Measurements from ENCODE around the gene IL9R. TPM values are rescaled to one million over a fixed set of nuclear protein-coding genes. Genes with fewer than 3 reads are reported as not detected.
"Not testable (repeated sequence)": the region's sequence is repeated elsewhere in the genome, so short reads cannot be mapped to it uniquely, and the experiment has no call there.

The IL9R gene
- total and polyA plus RNA-seq, 3 experiments from 2014 or later, result 0.16 to 5.0 (median 3.9) TPM

DNA sequence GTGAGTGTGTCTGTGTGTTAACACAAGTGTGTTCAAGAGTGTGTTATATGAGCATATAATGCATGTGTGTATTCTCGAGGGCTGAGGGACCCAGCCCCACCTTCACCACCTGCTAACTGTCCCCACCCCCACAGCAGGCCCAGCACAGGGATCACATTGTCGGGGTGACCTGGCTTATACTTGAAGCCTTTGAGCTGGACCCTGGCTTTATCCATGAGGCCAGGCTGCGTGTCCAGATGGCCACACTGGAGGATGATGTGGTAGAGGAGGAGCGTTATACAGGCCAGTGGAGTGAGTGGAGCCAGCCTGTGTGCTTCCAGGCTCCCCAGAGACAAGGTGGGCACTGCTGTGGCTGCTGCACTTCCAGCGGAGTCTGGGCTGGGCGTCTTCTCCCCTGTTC is 7.6 kb downstream of the IL9R start:
- H3K4me3 Mint-ChIP-seq, result no peak overlapping the region
- ChIA-PET CTCF (no interaction called here), POLR2A (no interaction called here)
- Histone ChIP-seq H3K36me3 (ENCODE audit: insufficient read depth, low read length) (no peaks in the 10 kb centered on the region), H3K27me3 (ENCODE audit: insufficient read depth, low read length, poor library complexity, severe bottlenecking) (no peaks in the 10 kb centered on the region), H3K27ac (ENCODE audit: low read depth, low read length) (no peak overlapping the region), H3K9me3 (ENCODE audit: low read length) (no peaks in the 10 kb centered on the region), H3K4me3 (ENCODE audit: low read length) (no peak overlapping the region), H3K4me1 (ENCODE audit: insufficient read depth, low read length) (no peaks in the 10 kb centered on the region)
- no peaks in the 10 kb centered on the region for H3K27me3 Mint-ChIP-seq
- no peaks in the 10 kb centered on the region for H3K36me3 Mint-ChIP-seq
- H3K9me3 Mint-ChIP-seq, result no peaks in the 10 kb centered on the region
- peak overlapping the region in 1 of 8 donors; percentile 51 for H3K27ac Mint-ChIP-seq
- no peak for DNase-seq
- peaks cover 7 to 33% (median 23%) of the 10 kb centered on the region in 3 donors for H3K4me1 Mint-ChIP-seq

DNA sequence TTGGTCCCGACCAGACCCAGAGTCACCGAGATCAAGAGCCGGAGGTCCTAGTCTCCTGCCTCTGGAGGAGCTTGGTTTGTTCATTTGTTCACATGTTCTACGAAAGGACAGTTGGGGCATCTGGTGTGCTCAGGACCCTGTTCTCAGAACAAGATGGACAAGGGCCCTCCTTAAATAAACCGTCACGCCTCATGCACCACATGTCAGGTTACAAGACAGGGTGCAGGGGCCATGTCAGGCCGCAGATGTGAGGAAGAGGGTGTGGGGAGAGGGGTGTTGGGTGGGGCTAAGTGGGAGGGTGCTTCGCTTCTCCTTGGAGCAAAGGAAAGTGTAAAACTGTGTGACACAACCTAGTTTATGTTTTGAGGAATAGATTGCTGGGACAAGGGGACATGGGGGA is 9.0 kb downstream of the IL9R start:
- H3K9me3 Mint-ChIP-seq; H3K27me3 Mint-ChIP-seq; H3K4me3 Mint-ChIP-seq; DNase-seq; H3K27ac ChIP-seq (ENCODE audit: low read depth, low read length); H3K4me1 ChIP-seq (ENCODE audit: insufficient read depth, low read length); H3K27me3 ChIP-seq (ENCODE audit: insufficient read depth, low read length, poor library complexity, severe bottlenecking); H3K36me3 ChIP-seq (ENCODE audit: insufficient read depth, low read length); CTCF ChIA-PET; POLR2A ChIA-PET; H3K9me3 ChIP-seq (ENCODE audit: low read length); H3K36me3 Mint-ChIP-seq; H3K4me3 ChIP-seq (ENCODE audit: low read length): not testable (repeated sequence)
- H3K27ac Mint-ChIP-seq, result peak overlapping the region in 1 of 8 donors; percentile 43
- peaks cover 4 to 20% (median 13%) of the 10 kb centered on the region in 3 donors for H3K4me1 Mint-ChIP-seq

GRCh38 chrX:156008379-156008778 is 10.9 kb downstream of the IL9R start:
- H3K27me3 Mint-ChIP-seq, POLR2A ChIA-PET: not testable (repeated sequence)

DNA sequence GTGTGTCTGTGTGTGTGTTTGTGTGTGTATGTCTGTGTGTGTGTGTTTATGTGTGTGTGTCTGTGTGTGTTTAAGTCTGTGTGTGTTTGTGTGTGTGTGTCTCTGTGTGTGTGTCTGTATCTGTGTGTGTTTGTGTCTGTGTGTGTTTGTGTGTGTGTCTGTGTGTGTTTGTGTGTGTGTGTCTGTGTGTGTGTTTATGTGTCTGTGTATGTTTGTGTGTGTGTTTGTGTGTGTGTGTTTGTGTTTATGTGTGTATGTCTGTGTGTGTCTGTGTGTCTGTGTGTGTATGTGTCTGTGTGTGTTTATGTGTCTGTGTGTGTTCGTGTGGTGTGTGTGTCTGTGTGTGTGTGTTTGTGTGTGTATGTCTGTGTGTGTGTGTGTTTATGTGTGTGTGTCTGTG is 11.4 kb downstream of the IL9R start:
- H3K36me3 Mint-ChIP-seq, result no peaks in the 10 kb centered on the region
- Histone ChIP-seq H3K4me3 (ENCODE audit: low read length) (no peak overlapping the region), H3K4me1 (ENCODE audit: insufficient read depth, low read length) (no peaks in the 10 kb centered on the region), H3K36me3 (ENCODE audit: insufficient read depth, low read length) (no peaks in the 10 kb centered on the region), H3K27ac (ENCODE audit: low read depth, low read length) (no peak overlapping the region), H3K27me3 (ENCODE audit: insufficient read depth, low read length, poor library complexity, severe bottlenecking) (no peaks in the 10 kb centered on the region), H3K9me3 (ENCODE audit: low read length) (no peaks in the 10 kb centered on the region)
- no peak overlapping the region for H3K4me3 Mint-ChIP-seq
- no peak overlapping the region for H3K27ac Mint-ChIP-seq
- no peaks in the 10 kb centered on the region for H3K9me3 Mint-ChIP-seq
- ChIA-PET CTCF (no interaction called here), POLR2A (no interaction called here)
- H3K27me3 Mint-ChIP-seq, result no peaks in the 10 kb centered on the region
- H3K4me1 Mint-ChIP-seq, result peaks cover 0 to 2% (median 1%) of the 10 kb centered on the region in 3 donors
- DNase-seq, result no peak

More at GRCh38 chrX:156008379-156008778, 10.9 kb downstream of the IL9R start:
- H3K9me3 Mint-ChIP-seq; H3K4me1 ChIP-seq (ENCODE audit: insufficient read depth, low read length); H3K4me3 ChIP-seq (ENCODE audit: low read length); H3K4me1 Mint-ChIP-seq; H3K36me3 Mint-ChIP-seq; H3K36me3 ChIP-seq (ENCODE audit: insufficient read depth, low read length); CTCF ChIA-PET; H3K27ac Mint-ChIP-seq; H3K9me3 ChIP-seq (ENCODE audit: low read length); H3K27ac ChIP-seq (ENCODE audit: low read depth, low read length); H3K4me3 Mint-ChIP-seq; H3K27me3 ChIP-seq (ENCODE audit: insufficient read depth, low read length, poor library complexity, severe bottlenecking); DNase-seq: not testable (repeated sequence)

GRCh38 chrX:156009691-156010090 is 12.2 kb downstream of the IL9R start:
- H3K36me3 Mint-ChIP-seq; H3K4me3 Mint-ChIP-seq; H3K27me3 ChIP-seq (ENCODE audit: insufficient read depth, low read length, poor library complexity, severe bottlenecking); H3K36me3 ChIP-seq (ENCODE audit: insufficient read depth, low read length); H3K9me3 ChIP-seq (ENCODE audit: low read length); H3K4me1 ChIP-seq (ENCODE audit: insufficient read depth, low read length); H3K27ac ChIP-seq (ENCODE audit: low read depth, low read length); H3K9me3 Mint-ChIP-seq; H3K4me1 Mint-ChIP-seq; H3K4me3 ChIP-seq (ENCODE audit: low read length); H3K27me3 Mint-ChIP-seq; CTCF ChIA-PET; POLR2A ChIA-PET; DNase-seq; H3K27ac Mint-ChIP-seq: not testable (repeated sequence)

- H3K36me3 Mint-ChIP-seq; H3K27me3 Mint-ChIP-seq; H3K9me3 Mint-ChIP-seq; POLR2A ChIA-PET; H3K4me1 ChIP-seq (ENCODE audit: insufficient read depth, low read length); CTCF ChIA-PET; H3K27me3 ChIP-seq (ENCODE audit: insufficient read depth, low read length, poor library complexity, severe bottlenecking); H3K27ac ChIP-seq (ENCODE audit: low read depth, low read length); H3K9me3 ChIP-seq (ENCODE audit: low read length); H3K4me3 Mint-ChIP-seq; H3K36me3 ChIP-seq (ENCODE audit: insufficient read depth, low read length); H3K4me1 Mint-ChIP-seq; H3K4me3 ChIP-seq (ENCODE audit: low read length); DNase-seq; H3K27ac Mint-ChIP-seq: not testable (repeated sequence)
These were observed 15.9 kb downstream of the IL9R start for GRCh38 chrX:156013286-156013953.

DNA sequence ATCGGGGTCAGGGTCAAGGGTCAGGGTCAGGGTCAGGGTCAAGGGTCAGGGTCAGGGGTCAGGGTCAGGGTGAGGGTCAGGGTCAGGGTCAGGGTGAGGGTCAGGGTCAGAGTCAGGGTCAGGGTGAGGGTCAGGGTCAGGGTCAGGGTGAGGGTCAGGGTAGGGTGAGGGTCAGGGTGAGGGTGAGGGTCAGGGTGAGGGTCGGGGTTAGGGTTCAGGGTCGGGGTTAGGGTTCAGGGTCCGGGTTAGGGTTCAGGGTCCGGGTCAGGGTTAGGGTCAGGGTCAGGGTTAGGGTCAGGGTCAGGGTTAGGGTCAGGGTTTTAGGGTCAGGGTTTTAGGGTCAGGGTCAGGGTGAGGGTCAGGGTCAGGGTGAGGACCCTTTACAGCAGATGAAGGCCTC is 22.4 kb downstream of the IL9R start:
- H3K4me1 ChIP-seq (ENCODE audit: insufficient read depth, low read length); DNase-seq; H3K4me3 Mint-ChIP-seq; H3K9me3 ChIP-seq (ENCODE audit: low read length); H3K27ac ChIP-seq (ENCODE audit: low read depth, low read length); H3K9me3 Mint-ChIP-seq; H3K27ac Mint-ChIP-seq; H3K4me3 ChIP-seq (ENCODE audit: low read length); H3K36me3 ChIP-seq (ENCODE audit: insufficient read depth, low read length); CTCF ChIA-PET; H3K27me3 Mint-ChIP-seq; H3K36me3 Mint-ChIP-seq; POLR2A ChIA-PET; H3K27me3 ChIP-seq (ENCODE audit: insufficient read depth, low read length, poor library complexity, severe bottlenecking); H3K4me1 Mint-ChIP-seq: not testable (repeated sequence)

DNA sequence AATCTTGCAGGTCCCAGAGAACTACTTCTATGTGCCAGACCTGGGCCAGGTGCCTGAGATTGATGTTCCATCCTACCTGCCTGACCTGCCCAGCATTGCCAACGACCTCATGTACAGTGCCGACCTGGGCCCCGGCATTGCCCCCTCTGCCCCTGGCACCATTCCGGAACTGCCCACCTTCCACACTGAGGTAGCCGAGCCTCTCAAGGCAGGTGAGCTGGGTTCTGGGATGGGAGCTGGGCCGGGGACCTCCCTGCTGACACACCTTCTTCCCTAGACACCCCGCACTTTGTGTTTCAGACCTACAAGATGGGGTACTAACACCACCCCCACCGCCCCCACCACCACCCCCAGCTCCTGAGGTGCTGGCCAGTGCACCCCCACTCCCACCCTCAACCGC is 25.5 kb downstream of the IL9R start:
- H3K36me3 Mint-ChIP-seq; H3K4me1 ChIP-seq (ENCODE audit: insufficient read depth, low read length); H3K36me3 ChIP-seq (ENCODE audit: insufficient read depth, low read length); DNase-seq; H3K9me3 ChIP-seq (ENCODE audit: low read length); H3K4me3 ChIP-seq (ENCODE audit: low read length); H3K27ac Mint-ChIP-seq; CTCF ChIA-PET; POLR2A ChIA-PET; H3K27me3 Mint-ChIP-seq; H3K9me3 Mint-ChIP-seq; H3K27ac ChIP-seq (ENCODE audit: low read depth, low read length); H3K4me1 Mint-ChIP-seq; H3K27me3 ChIP-seq (ENCODE audit: insufficient read depth, low read length, poor library complexity, severe bottlenecking); H3K4me3 Mint-ChIP-seq: not testable (repeated sequence)

DNA sequence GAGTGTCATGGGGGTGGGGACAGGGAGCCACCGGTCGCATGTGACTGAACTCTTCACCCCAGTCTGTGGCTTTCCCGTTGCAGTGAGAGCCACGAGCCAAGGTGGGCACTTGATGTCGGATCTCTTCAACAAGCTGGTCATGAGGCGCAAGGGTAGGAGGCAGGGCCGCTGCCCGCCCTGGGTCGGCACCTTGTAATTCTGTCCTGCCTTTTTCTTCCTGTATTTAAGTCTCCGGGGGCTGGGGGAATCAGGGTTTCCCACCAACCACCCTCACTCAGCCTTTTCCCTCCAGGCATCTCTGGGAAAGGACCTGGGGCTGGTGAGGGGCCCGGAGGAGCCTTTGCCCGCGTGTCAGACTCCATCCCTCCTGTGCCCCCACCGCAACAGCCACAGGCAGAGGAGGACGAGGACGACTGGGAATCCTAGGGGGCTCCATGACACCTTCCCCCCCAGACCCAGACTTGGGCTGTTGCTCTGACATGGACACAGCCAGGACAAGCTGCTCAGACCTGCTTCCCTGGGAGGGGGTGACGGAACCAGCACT is 27.5 kb downstream of the IL9R start:
- H3K4me3 Mint-ChIP-seq; H3K4me1 Mint-ChIP-seq; H3K27ac ChIP-seq (ENCODE audit: low read depth, low read length); H3K36me3 Mint-ChIP-seq; H3K27me3 ChIP-seq (ENCODE audit: insufficient read depth, low read length, poor library complexity, severe bottlenecking); DNase-seq; H3K4me3 ChIP-seq (ENCODE audit: low read length); H3K9me3 ChIP-seq (ENCODE audit: low read length); H3K27ac Mint-ChIP-seq; H3K36me3 ChIP-seq (ENCODE audit: insufficient read depth, low read length); H3K4me1 ChIP-seq (ENCODE audit: insufficient read depth, low read length); CTCF ChIA-PET; H3K9me3 Mint-ChIP-seq; POLR2A ChIA-PET; H3K27me3 Mint-ChIP-seq: not testable (repeated sequence)

Data from CD8-positive, alpha-beta memory T cell (primary cell).